GM13977 (cell line): ENCODE results near the gene PIP4K2A.
"Not testable (repeated sequence)": the region's sequence is repeated elsewhere in the genome, so short reads cannot be mapped to it uniquely, and the experiment has no call there.

Experiments used
- DNase-seq: peaks from one replicate; pipeline ENCODE4 v3.0.0; 2012; ENCODE audit warnings: low spot score
- CTCF ChIP-seq: IDR thresholded peaks from 2 replicates; pipeline ENCODE4 v1.5.1; 2012; ENCODE audit warnings: mild to moderate bottlenecking, control low read depth; ENCODE audit not compliant: insufficient read depth; ENCODE audit errors: extremely low read depth, missing control alignments
- in situ Hi-C: fragments of 300-500 bp; cut with MboI; formaldehyde crosslinking; loops from one replicate; pipeline ENCODE4 v1.12.0; 2022; ENCODE audit warnings: low sequenced_read_pairs, low pct_unique_long_range_greater_than_20kb, mixed read lengths, inconsistent platforms; ENCODE audit not compliant: unreplicated experiment

The PIP4K2A gene

GRCh38 chr10:22752272-22752889 is 38.0 kb upstream of the PIP4K2A start:
- no peak for DNase-seq
- in situ Hi-C loops, result no loop called here
- no peak for TF ChIP-seq CTCF

GRCh38 chr10:22750131-22750530 is 35.8 kb upstream of the PIP4K2A start:
- no peak for TF ChIP-seq CTCF
- DNase-seq, result no peak
- in situ Hi-C loops, result no loop called here

DNA sequence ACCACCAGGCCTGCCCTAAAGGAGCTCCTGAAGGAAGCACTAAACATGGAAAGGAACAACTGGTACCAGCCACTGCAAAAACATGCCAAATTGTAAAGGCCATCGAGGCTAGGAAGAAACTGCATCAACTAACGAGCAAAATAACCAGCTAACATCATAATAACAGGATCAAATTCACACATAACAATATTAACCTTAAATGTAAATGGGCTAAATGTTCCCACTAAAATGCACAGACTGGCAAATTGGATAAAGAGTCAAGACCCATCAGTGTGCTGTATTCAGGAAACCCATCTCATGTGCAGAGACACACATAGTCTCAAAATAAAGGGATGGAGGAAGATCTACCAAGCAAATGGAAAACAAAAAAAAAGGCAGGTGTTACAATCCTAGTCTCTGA is 30.5 kb upstream of the PIP4K2A start:
- in situ Hi-C loops, DNase-seq: not testable (repeated sequence)

DNA sequence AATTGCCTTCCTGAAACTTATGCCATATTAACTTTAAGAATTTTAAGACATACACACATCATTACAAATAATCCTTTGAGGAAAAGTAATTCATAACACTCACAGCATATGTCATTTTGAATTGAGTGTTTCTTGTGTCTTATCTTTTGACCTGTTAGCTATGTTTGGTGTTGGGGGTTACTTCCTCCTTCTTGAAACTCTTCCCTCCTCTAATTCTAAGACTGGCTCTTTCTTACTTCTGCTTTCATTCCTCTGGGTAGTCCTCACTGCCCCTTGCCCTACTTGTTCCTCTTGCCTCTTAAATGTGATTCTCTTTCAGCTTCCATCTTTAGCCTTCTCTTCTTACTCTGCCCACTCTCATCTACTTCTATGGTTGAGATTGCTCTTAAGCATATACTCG is 28.3 kb upstream of the PIP4K2A start:
- no peak for TF ChIP-seq CTCF
- in situ Hi-C loops, result no loop called here
- DNase-seq, result no peak

- in situ Hi-C loops, DNase-seq: not testable (repeated sequence)
Measured at GRCh38 chr10:22741631-22742030, 27.3 kb upstream of the PIP4K2A start.

GRCh38 chr10:22740180-22740579 is 25.8 kb upstream of the PIP4K2A start:
- no peak for DNase-seq
- in situ Hi-C loops, result no loop called here
- TF ChIP-seq CTCF, result no peak

DNA sequence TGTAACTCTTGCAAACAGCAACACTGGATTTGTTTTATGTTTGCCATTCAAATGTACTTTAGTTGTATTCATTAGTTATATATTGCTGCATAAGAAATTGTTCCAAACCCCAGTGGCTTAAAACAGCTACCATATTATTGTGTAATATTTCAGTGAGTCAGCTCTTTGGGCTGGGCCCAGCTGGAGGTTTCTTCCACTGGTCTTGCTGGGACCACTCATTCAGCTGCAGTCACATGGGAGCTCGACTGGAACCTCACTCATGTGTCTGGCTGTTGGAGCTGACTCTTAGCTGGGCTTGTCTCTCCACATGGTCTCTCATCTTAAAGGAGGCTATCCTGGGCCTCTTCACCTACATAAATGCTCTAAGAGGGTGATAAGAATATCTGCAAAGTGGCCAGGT is 23.2 kb upstream of the PIP4K2A start:
- in situ Hi-C loops, result no loop called here
- no peak for TF ChIP-seq CTCF
- DNase-seq, result no peak

GRCh38 chr10:22736134-22736533 is 21.8 kb upstream of the PIP4K2A start:
- DNase-seq, result no peak
- in situ Hi-C loops, result no loop called here
- TF ChIP-seq CTCF, result no peak
